Esophagus muscularis mucosa (tissue), 4 donors: Measurements from ENCODE around the gene C16orf86. TPM values are rescaled to one million over a fixed set of nuclear protein-coding genes. Genes with fewer than 3 reads are reported as not detected.

Source experiments
- DNase-seq: peaks from one replicate; pipeline ENCODE4 v3.0.0-alpha.2; 2017; ENCODE audit errors: extremely low spot score
- H3K27ac ChIP-seq, 4 donors: fragments of 200-600 bp; sonication (generic); replicated peaks in 1 of 4; 1 replicate in 3 of 4; 2 replicates in 1 of 4; pipeline ENCODE4 v1.5.1; 2016 to 2019; ENCODE audit warnings: mild to moderate bottlenecking in 1 of 4
- H3K27me3 ChIP-seq, 4 donors: fragments of 200-600 bp; sonication (generic); one replicate each; pipeline versions ENCODE4 v1.5.1 to v1.6.0; 2016 to 2019
- H3K36me3 ChIP-seq, 4 donors: fragments of 200-600 bp; sonication (generic); one replicate each; pipeline ENCODE4 v1.5.1; 2016 to 2019
- H3K4me1 ChIP-seq, 4 donors: fragments of 200-600 bp; sonication (generic); one replicate each; pipeline ENCODE4 v1.5.1; 2016 to 2019
- H3K4me3 ChIP-seq, 4 donors: fragments of 200-600 bp; sonication (generic); 1 replicate in 2 of 4; 2 replicates in 2 of 4; pipeline ENCODE4 v1.5.1; 2016 to 2019; ENCODE audit warnings: mild to moderate bottlenecking in 4 of 4, moderate library complexity in 1 of 4
- H3K9me3 ChIP-seq, 4 donors: fragments of 200-600 bp; sonication (generic); 1 replicate in 3 of 4; 2 replicates in 1 of 4; pipeline ENCODE4 v1.5.1; 2016 to 2019
- EP300 ChIP-seq: sonication (generic); formaldehyde crosslinking; IDR thresholded peaks from one replicate; pipeline ENCODE4 v1.6.1; 2017; ENCODE audit warnings: antibody characterized with exemption
- POLR2A ChIP-seq: fragments of 450-650 bp; IDR thresholded peaks from one replicate; pipeline ENCODE4 v1.6.1; 2017; ENCODE audit warnings: antibody characterized with exemption, moderate library complexity, mild to moderate bottlenecking, low read depth
- POLR2AphosphoS5 ChIP-seq, 2 donors: sonication (generic); formaldehyde crosslinking; IDR thresholded peaks; one replicate each; pipeline ENCODE4 v1.6.1; 2017; ENCODE audit warnings: antibody characterized with exemption in 2 of 2
- WGBS: methylation state at CpG from one replicate; pipeline ENCODE4 v1.1.5; 2018; 5-methylcytosine and 5-hydroxymethylcytosine counted together
- intact Hi-C: fragments of 100-400 bp; cut with DNase I; formaldehyde crosslinking; loops from one replicate; pipeline ENCODE4 v1.15.1; 2023
- total RNA-seq, 4 donors: library from RNA; depleted of rRNA; stranded (reverse); fragments of >200 nt; gene quantifications; one replicate each; pipeline versions ENCODE4 v1.1.0 to v1.2.1, GENCODE V29; 2016
- TF ChIP-seq, protein P1 (sequence below), 3 experiments: fragments of 200-600 bp in 2 of 3; fragments of 450-650 bp in 1 of 3; sonication (generic) in 2 of 3; IDR thresholded peaks; one replicate each; pipeline ENCODE4 v1.5.1; 2017 to 2019; ENCODE audit warnings: antibody characterized with exemption in 3 of 3, mild to moderate bottlenecking in 2 of 3, moderate library complexity in 1 of 3

The C16orf86 gene
- total RNA-seq, 4 donors from 2014 or later, result 5.1 to 15.6 (median 9.1) TPM

- TF ChIP-seq POLR2A (no peak), POLR2AphosphoS5 (IDR thresholded peaks at IDR 0.05) (no peak), EP300 (no peak)
- TF ChIP-seq, protein P1, sequence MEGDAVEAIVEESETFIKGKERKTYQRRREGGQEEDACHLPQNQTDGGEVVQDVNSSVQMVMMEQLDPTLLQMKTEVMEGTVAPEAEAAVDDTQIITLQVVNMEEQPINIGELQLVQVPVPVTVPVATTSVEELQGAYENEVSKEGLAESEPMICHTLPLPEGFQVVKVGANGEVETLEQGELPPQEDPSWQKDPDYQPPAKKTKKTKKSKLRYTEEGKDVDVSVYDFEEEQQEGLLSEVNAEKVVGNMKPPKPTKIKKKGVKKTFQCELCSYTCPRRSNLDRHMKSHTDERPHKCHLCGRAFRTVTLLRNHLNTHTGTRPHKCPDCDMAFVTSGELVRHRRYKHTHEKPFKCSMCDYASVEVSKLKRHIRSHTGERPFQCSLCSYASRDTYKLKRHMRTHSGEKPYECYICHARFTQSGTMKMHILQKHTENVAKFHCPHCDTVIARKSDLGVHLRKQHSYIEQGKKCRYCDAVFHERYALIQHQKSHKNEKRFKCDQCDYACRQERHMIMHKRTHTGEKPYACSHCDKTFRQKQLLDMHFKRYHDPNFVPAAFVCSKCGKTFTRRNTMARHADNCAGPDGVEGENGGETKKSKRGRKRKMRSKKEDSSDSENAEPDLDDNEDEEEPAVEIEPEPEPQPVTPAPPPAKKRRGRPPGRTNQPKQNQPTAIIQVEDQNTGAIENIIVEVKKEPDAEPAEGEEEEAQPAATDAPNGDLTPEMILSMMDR (IDR thresholded peaks at IDR 0.05), result no peak
- peaks cover 0 to 5% (median under 1%) of the 10 kb centered on the region in 4 donors for H3K36me3 ChIP-seq
- no peaks in the 10 kb centered on the region for H3K9me3 ChIP-seq
- intact Hi-C loops, result loop anchor here (2.0 kb wide), 1 partner anchor 149 kb away; no protein-coding TSS in a partner anchor
- no peak for DNase-seq
- no peak overlapping the region for H3K4me3 ChIP-seq
- peaks cover 51 to 59% (median 55%) of the 10 kb centered on the region in 4 donors for H3K4me1 ChIP-seq
- H3K27ac ChIP-seq, result no peak overlapping the region
- no peaks in the 10 kb centered on the region for H3K27me3 ChIP-seq
- 84% methylated on average over 8 of the region's 10 CpGs for WGBS
Observed at GRCh38 chr16:67669499-67670101, 3.0 kb downstream of the C16orf86 start.

- Histone ChIP-seq H3K27me3 (no peaks in the 10 kb centered on the region), H3K9me3 (no peaks in the 10 kb centered on the region), H3K36me3 (peaks cover 0 to 11% (median 9%) of the 10 kb centered on the region in 4 donors), H3K27ac (peak overlapping the region in 1 of 4 donors; percentile 80), H3K4me3 (no peak overlapping the region), H3K4me1 (peaks cover 37 to 55% (median 39%) of the 10 kb centered on the region in 4 donors)
- no peak for DNase-seq
- 40% methylated on average over 4 of the region's 4 CpGs for WGBS
- intact Hi-C loops, result no loop called here
- no peak for TF ChIP-seq EP300
- TF ChIP-seq, protein P1 (IDR thresholded peaks at IDR 0.05), result no peak
- no peak for TF ChIP-seq POLR2A
- TF ChIP-seq POLR2AphosphoS5 (IDR thresholded peaks at IDR 0.05), result no peak
Observed at GRCh38 chr16:67672306-67672705, 5.7 kb downstream of the C16orf86 start.

- Histone ChIP-seq H3K27me3 (no peaks in the 10 kb centered on the region), H3K27ac (peak overlapping the region; percentile 44 to 80 (median 64)), H3K4me1 (peaks cover 30 to 48% (median 32%) of the 10 kb centered on the region in 4 donors), H3K4me3 (no peak overlapping the region), H3K36me3 (peaks cover 0 to 14% (median 10%) of the 10 kb centered on the region in 4 donors), H3K9me3 (no peaks in the 10 kb centered on the region)
- DNase-seq, result no peak
- no peak for TF ChIP-seq EP300
- TF ChIP-seq, protein P1 (IDR thresholded peaks at IDR 0.05), result peak; percentile 51 to 70 (median 60)
- 50% methylated on average over 13 of the region's 13 CpGs for WGBS
- intact Hi-C loops, result no loop called here
Observed at GRCh38 chr16:67672739-67673662, 6.4 kb downstream of the C16orf86 start.

- Histone ChIP-seq H3K36me3 (peaks cover 0 to 14% (median 10%) of the 10 kb centered on the region in 4 donors), H3K9me3 (no peaks in the 10 kb centered on the region), H3K27me3 (no peaks in the 10 kb centered on the region), H3K4me1 (peaks cover 25 to 44% (median 32%) of the 10 kb centered on the region in 4 donors), H3K4me3 (no peak overlapping the region), H3K27ac (peak overlapping the region; percentile 44 to 80 (median 64))
- WGBS, result 62% methylated on average over 15 of the region's 21 CpGs
- intact Hi-C loops, result no loop called here
- TF ChIP-seq POLR2A (no peak), POLR2AphosphoS5 (IDR thresholded peaks at IDR 0.05) (peak; percentile 41 to 50)
- no peak for DNase-seq
Observed at GRCh38 chr16:67673712-67674580, 7.3 kb downstream of the C16orf86 start.
